Calu3 (cell line): ENCODE results near the gene CNTNAP2. TPM values are rescaled to one million over a fixed set of nuclear protein-coding genes. Genes with fewer than 3 reads are reported as not detected.

Experiments
- BruUV-seq: library from RNA; stranded (reverse); fragments of 400-500 nt; replicated peaks from 2 replicates; lab custom pipeline; 2021; lab: Mats Ljungman, UMichigan
- CTCF ChIA-PET: fragments of 300-600 bp; sonication (Branson Sonifier 250); formaldehyde crosslinking; loops from one replicate; lab custom pipeline; 2022; ENCODE audit warnings: antibody characterized with exemption; lab: Charles Lee
- DNase-seq: peaks from one replicate; pipeline ENCODE4 v3.0.0; 2022
- H3K27ac Mint-ChIP-seq: one replicate; pipeline ENCODE4 v1.8.0; 2022; ENCODE audit warnings: mixed read lengths; ENCODE audit not compliant: unreplicated experiment
- H3K27me3 Mint-ChIP-seq: one replicate; pipeline ENCODE4 v1.8.0; 2022; ENCODE audit warnings: mixed read lengths; ENCODE audit not compliant: unreplicated experiment
- H3K36me3 Mint-ChIP-seq: one replicate; pipeline ENCODE4 v1.8.0; 2022; ENCODE audit warnings: mild to moderate bottlenecking, moderate library complexity, mixed read lengths; ENCODE audit not compliant: insufficient read depth, unreplicated experiment
- H3K4me1 Mint-ChIP-seq: one replicate; pipeline ENCODE4 v1.8.0; 2022; ENCODE audit warnings: mild to moderate bottlenecking, low read depth, mixed read lengths; ENCODE audit not compliant: unreplicated experiment
- H3K4me3 Mint-ChIP-seq: one replicate; pipeline ENCODE4 v1.8.0; 2022; ENCODE audit warnings: mild to moderate bottlenecking, low read depth, moderate library complexity, mixed read lengths; ENCODE audit not compliant: unreplicated experiment
- H3K9me3 Mint-ChIP-seq: one replicate; pipeline ENCODE4 v1.8.0; 2022; ENCODE audit warnings: low read depth, mixed read lengths; ENCODE audit not compliant: unreplicated experiment
- intact Hi-C: fragments of 100-400 bp; cut with micrococcal nuclease; formaldehyde crosslinking; loops from one replicate; pipeline ENCODE4 v1.10.0; 2022; ENCODE audit not compliant: unreplicated experiment
- total RNA-seq: library from RNA; stranded (reverse); gene quantifications from 2 replicates; pipeline ENCODE4 v1.2.3, GENCODE V29; 2022
- TF ChIP-seq, protein P1 (sequence below): fragments of 200-600 bp; IDR thresholded peaks from one replicate; pipeline ENCODE4 v1.8.0; 2022; ENCODE audit warnings: antibody characterized with exemption; ENCODE audit not compliant: unreplicated experiment

CNTNAP2 gene
- total RNA-seq, 1 experiment from 2014 or later: 1.1 TPM

DNA sequence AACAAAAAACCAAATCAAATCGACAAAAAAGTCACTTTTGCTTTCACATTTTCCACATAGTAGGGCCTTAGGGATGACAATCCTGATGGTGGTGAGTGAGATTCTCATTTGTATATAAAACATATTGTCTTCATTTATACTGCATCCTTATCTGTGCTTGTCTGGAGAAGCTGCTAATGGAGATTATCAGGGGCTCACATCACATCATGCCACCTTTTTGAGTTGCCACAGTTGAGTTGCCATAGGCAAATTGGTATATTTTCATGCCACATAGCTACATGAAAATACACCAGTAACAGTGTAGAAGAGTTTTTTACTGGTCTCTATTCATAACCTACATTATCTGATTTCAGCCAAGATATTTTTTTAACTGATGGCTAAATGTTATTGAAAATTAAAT is 85.3 kb downstream of the CNTNAP2 start:
- Mint-ChIP-seq H3K9me3 (peaks cover 8% of the 10 kb centered on the region), H3K27ac (no peak overlapping the region), H3K36me3 (no peaks in the 10 kb centered on the region), H3K4me3 (no peak overlapping the region), H3K27me3 (no peaks in the 10 kb centered on the region), H3K4me1 (no peaks in the 10 kb centered on the region)
- TF ChIP-seq, protein P1, sequence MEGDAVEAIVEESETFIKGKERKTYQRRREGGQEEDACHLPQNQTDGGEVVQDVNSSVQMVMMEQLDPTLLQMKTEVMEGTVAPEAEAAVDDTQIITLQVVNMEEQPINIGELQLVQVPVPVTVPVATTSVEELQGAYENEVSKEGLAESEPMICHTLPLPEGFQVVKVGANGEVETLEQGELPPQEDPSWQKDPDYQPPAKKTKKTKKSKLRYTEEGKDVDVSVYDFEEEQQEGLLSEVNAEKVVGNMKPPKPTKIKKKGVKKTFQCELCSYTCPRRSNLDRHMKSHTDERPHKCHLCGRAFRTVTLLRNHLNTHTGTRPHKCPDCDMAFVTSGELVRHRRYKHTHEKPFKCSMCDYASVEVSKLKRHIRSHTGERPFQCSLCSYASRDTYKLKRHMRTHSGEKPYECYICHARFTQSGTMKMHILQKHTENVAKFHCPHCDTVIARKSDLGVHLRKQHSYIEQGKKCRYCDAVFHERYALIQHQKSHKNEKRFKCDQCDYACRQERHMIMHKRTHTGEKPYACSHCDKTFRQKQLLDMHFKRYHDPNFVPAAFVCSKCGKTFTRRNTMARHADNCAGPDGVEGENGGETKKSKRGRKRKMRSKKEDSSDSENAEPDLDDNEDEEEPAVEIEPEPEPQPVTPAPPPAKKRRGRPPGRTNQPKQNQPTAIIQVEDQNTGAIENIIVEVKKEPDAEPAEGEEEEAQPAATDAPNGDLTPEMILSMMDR: no peak
- no TSS peak for BruUV-seq
- CTCF ChIA-PET: no interaction called here
- no peak for DNase-seq
- intact Hi-C loops: no loop called here

DNA sequence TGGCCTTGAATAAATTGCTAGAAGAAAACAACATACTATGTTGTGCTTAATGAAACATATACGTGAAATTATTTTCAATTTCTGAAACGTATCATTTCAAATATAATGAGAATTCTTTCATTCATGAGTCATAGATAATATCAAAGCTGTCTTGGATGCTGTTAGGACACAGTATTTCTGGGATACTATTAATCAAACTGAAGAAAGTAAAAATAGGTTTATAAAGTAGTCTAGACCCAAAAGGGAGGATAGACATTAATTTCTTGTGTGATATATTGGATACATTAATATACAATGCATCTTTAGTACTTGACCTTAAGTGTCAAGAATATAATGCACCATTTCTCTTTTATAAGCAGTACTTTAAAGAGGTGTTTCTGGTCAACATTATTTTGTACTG is 89.7 kb downstream of the CNTNAP2 start:
- no peaks in the 10 kb centered on the region for H3K4me1 Mint-ChIP-seq
- TF ChIP-seq, protein P1: no peak
- no peak for DNase-seq

DNA sequence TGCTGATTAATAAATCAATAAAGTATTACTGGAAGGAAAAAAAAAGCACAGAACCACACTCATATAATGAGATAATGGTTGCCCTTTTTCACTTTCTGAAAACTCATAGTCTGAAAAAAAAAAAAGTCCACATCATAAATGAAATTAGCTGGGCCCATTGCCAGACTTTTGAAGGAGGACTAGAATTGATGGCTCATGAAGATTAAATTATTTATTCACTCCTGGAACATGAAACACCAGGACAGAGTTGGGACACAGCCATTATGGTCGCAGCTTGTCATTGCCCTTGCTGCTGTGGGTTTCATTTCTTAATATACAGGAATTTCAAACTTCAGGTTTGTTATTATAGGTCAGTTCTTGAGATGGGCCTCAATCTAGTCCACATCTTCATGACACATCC is 91.9 kb downstream of the CNTNAP2 start:
- BruUV-seq: no TSS peak

More for the DNA sequence above, 89.7 kb downstream of the CNTNAP2 start:
- BruUV-seq: no TSS peak
- H3K36me3 Mint-ChIP-seq: no peaks in the 10 kb centered on the region
- no peak overlapping the region for H3K27ac Mint-ChIP-seq
- no peaks in the 10 kb centered on the region for H3K9me3 Mint-ChIP-seq
- intact Hi-C loops: no loop called here
- no peak overlapping the region for H3K4me3 Mint-ChIP-seq
- CTCF ChIA-PET: no interaction called here
- no peaks in the 10 kb centered on the region for H3K27me3 Mint-ChIP-seq

DNA sequence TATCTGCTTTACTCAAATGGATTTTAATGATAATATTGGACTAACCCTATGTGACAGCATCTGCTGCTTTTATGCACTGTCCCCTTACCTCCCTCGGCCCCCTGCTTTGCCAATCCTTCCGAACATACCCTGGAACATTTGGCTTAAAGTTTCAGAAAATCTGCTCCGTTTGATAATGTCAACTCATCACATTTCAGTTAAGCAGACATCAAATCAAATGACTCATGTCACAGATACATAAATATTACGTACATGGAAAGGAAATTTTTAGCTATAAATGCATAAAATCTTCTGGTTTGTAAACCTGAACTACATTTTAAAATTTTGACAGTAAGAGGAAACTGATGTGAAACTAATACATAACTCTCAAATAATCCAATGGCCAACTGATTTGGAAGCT is 98.2 kb downstream of the CNTNAP2 start:
- CTCF ChIA-PET: no interaction called here
- Mint-ChIP-seq H3K4me3 (no peak overlapping the region), H3K9me3 (peaks cover 5% of the 10 kb centered on the region), H3K4me1 (no peaks in the 10 kb centered on the region), H3K27ac (no peak overlapping the region), H3K27me3 (no peaks in the 10 kb centered on the region), H3K36me3 (no peaks in the 10 kb centered on the region)
- TF ChIP-seq, protein P1: no peak
- no peak for DNase-seq
- intact Hi-C loops: no loop called here
- BruUV-seq: no TSS peak

More for the DNA sequence above, 91.9 kb downstream of the CNTNAP2 start:
- intact Hi-C loops: no loop called here
- peaks cover 3% of the 10 kb centered on the region for H3K9me3 Mint-ChIP-seq
- H3K4me1 Mint-ChIP-seq: no peaks in the 10 kb centered on the region
- no peaks in the 10 kb centered on the region for H3K36me3 Mint-ChIP-seq
- DNase-seq: no peak
- H3K27ac Mint-ChIP-seq: no peak overlapping the region
- H3K27me3 Mint-ChIP-seq: no peaks in the 10 kb centered on the region
- CTCF ChIA-PET: no interaction called here
- TF ChIP-seq, protein P1: no peak
- no peak overlapping the region for H3K4me3 Mint-ChIP-seq
